ENCODE data around the gene RAB11FIP4. TPM values are rescaled to one million over a fixed set of nuclear protein-coding genes. Genes with fewer than 3 reads are reported as not detected.
A peak's percentile ranks its signal among the peaks of the same experiment; 100 is the strongest.

RAB11FIP4 gene
- total and polyA plus RNA-seq, 2 of the 8 experiments (the other 6 are each of a cell fraction or from before 2014, with no cell fraction given), result 21.7 to 53.2 TPM

- Histone ChIP-seq H3K4ac (replicated peaks; ENCODE audit: insufficient read length, low read depth, low read length) (no peak overlapping the region), H3K14ac (ENCODE audit: insufficient read length) (no peak overlapping the region), H3K9me3 (ENCODE audit: insufficient read depth in 2 of 2, low read depth in 1 of 2, low read length in 1 of 2) (0 out of 4 replicates have a peak, but pooled peaks cover 0 to 1% of the 10 kb centered on the region in 2 experiments), H3K23me2 (ENCODE audit: low read depth, low read length) (no peaks in the 10 kb centered on the region), H3K4me1 (replicated peaks in 1 of 4; ENCODE audit: control insufficient read depth in 3 of 4, insufficient read depth in 4 of 4, low read length in 3 of 4) (peaks cover 0 to 6% (median 0%) of the 10 kb centered on the region in 4 experiments; a peak in 2 of 7 replicates), H3K23ac (ENCODE audit: insufficient read length) (no peak overlapping the region), H2BK12ac (ENCODE audit: low read depth, low read length) (no peak overlapping the region), H4K5ac (ENCODE audit: insufficient read length, low read depth, low read length) (no peak overlapping the region), H3K79me1 (ENCODE audit: low read depth, low read length) (no peaks in the 10 kb centered on the region), H3K27me3 (replicated peaks in 1 of 4; ENCODE audit: control insufficient read depth in 3 of 4, extremely low read depth in 1 of 4, insufficient read depth in 3 of 4, low read length in 3 of 4) (no peaks in the 10 kb centered on the region), H2BK120ac (replicated peaks; ENCODE audit: low read depth, low read length) (no peak overlapping the region), H3K79me2 (ENCODE audit: control insufficient read depth in 1 of 2, insufficient read depth in 2 of 2, low read length in 2 of 2) (no peaks in the 10 kb centered on the region), H2AK5ac (ENCODE audit: low read depth, low read length) (no peak overlapping the region), H4K91ac (replicated peaks; ENCODE audit: insufficient read length, low read length) (no peak overlapping the region), H2BK20ac (ENCODE audit: low read length) (no peak overlapping the region), H3K9ac (replicated peaks in 1 of 4; ENCODE audit: extremely low read depth in 1 of 4, low read depth in 3 of 4, low read length in 3 of 4) (no peak overlapping the region), H3K18ac (ENCODE audit: extremely low read depth, low read length) (no peak overlapping the region), H3K36me3 (ENCODE audit: control insufficient read depth in 2 of 4, insufficient read depth in 4 of 4, low read length in 3 of 4) (no peaks in the 10 kb centered on the region), H4K8ac (ENCODE audit: extremely low read depth, insufficient read depth, low read length) (no peak overlapping the region), H3K4me3 (ENCODE audit: extremely low read depth in 1 of 4, insufficient read depth in 2 of 4, low read depth in 3 of 4, low read length in 4 of 4) (no peak overlapping the region), H3K4me2 (ENCODE audit: insufficient read depth in 1 of 2, low read depth in 2 of 2, low read length in 2 of 2) (no peak overlapping the region), H3K56ac (replicated peaks; ENCODE audit: insufficient read length, low read depth, low read length) (no peak overlapping the region), H2BK15ac (ENCODE audit: low read length) (peak overlapping the region; percentile 2; the same call in 1 of the 2 replicates), H4K20me1 (replicated peaks in 1 of 2; ENCODE audit: control insufficient read depth in 1 of 2, insufficient read depth in 2 of 2, low read length in 2 of 2) (no peaks in the 10 kb centered on the region), H3K27ac (ENCODE audit: low read depth, low read length) (no peak overlapping the region), H2BK5ac (ENCODE audit: low read depth, low read length) (no peak overlapping the region), H2AFZ (ENCODE audit: low read length) (no peak overlapping the region)
- WGBS, 2 experiments (ENCODE audit: extremely low coverage in 1 of 2, insufficient coverage in 1 of 2, insufficient read length in 1 of 2, insufficient replicate concordance in 2 of 2, low coverage in 1 of 2, low lambda C conversion rate in 2 of 2, missing lambda C conversion rate in 1 of 2), result 86% methylated on average over 2 of the region's 2 CpGs; no CpG with 5 or more reads in 1 of the 2 experiments
- FAIRE-seq, result no peak
- DNase-seq (ENCODE audit: low read depth in 1 of 2, low spot score in 2 of 2), result no peak
- ChIA-PET POLR2A (ENCODE audit: partially characterized antibody) (interaction anchor here (0.6 to 1.2 kb wide), 2 partner anchors 8 to 770 kb away, joined by 3 to 4 read pairs; no protein-coding TSS in a partner anchor), CTCF (ENCODE audit: partially characterized antibody) (interaction anchor here (1.7 kb wide), 1 partner anchor 59 kb away, joined by 4 read pairs; no protein-coding TSS in a partner anchor)
- TF ChIP-seq RXRA (IDR thresholded peaks at IDR 0.05; ENCODE audit: insufficient read depth, low read depth, low read length), result no peak
- TF ChIP-seq SIRT6 (IDR thresholded peaks at IDR 0.05; ENCODE audit: low read length), result no peak
- TF ChIP-seq HDAC6 (IDR thresholded peaks at IDR 0.05; ENCODE audit: low read depth, low read length), result no peak
Observed at GRCh38 chr17:31458829-31459228, 67.4 kb downstream of the RAB11FIP4 start.
